ENCODE data around the gene PKDREJ. TPM values are rescaled to one million over a fixed set of nuclear protein-coding genes. Genes with fewer than 3 reads are reported as not detected.

The PKDREJ gene
- total and polyA plus RNA-seq, 2 experiments from 2014 or later, result 0.03 to 0.04 TPM

- Histone ChIP-seq H3K4me1 (ENCODE audit: low read depth) (peaks cover 14% of the 10 kb centered on the region), H3K27ac (no peak overlapping the region), H3K4me3 (no peak overlapping the region), H3K27me3 (no peaks in the 10 kb centered on the region), H3K36me3 (no peaks in the 10 kb centered on the region), H3K9me3 (ENCODE audit: low read depth) (no peaks in the 10 kb centered on the region)
- TF ChIP-seq, protein P1, sequence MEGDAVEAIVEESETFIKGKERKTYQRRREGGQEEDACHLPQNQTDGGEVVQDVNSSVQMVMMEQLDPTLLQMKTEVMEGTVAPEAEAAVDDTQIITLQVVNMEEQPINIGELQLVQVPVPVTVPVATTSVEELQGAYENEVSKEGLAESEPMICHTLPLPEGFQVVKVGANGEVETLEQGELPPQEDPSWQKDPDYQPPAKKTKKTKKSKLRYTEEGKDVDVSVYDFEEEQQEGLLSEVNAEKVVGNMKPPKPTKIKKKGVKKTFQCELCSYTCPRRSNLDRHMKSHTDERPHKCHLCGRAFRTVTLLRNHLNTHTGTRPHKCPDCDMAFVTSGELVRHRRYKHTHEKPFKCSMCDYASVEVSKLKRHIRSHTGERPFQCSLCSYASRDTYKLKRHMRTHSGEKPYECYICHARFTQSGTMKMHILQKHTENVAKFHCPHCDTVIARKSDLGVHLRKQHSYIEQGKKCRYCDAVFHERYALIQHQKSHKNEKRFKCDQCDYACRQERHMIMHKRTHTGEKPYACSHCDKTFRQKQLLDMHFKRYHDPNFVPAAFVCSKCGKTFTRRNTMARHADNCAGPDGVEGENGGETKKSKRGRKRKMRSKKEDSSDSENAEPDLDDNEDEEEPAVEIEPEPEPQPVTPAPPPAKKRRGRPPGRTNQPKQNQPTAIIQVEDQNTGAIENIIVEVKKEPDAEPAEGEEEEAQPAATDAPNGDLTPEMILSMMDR (IDR thresholded peaks at IDR 0.05; ENCODE audit: low read depth, low read length), result no peak
- DNase-seq (ENCODE audit: low read depth in 1 of 2, low spot score in 1 of 2), result peak in 1 of 2 donors; percentile 31
Measured at GRCh38 chr22:46247443-46247975, 15.6 kb downstream of the PKDREJ start.

- Histone ChIP-seq H3K27ac (no peak overlapping the region), H3K9me3 (ENCODE audit: low read depth) (no peaks in the 10 kb centered on the region), H3K36me3 (no peaks in the 10 kb centered on the region), H3K4me1 (ENCODE audit: low read depth) (peaks cover 19% of the 10 kb centered on the region), H3K27me3 (no peaks in the 10 kb centered on the region), H3K4me3 (no peak overlapping the region)
- TF ChIP-seq, protein P1 (IDR thresholded peaks at IDR 0.05; ENCODE audit: low read depth, low read length), result no peak
- DNase-seq (ENCODE audit: low read depth in 1 of 2, low spot score in 1 of 2), result no peak
Measured at GRCh38 chr22:46246178-46246577, 17.0 kb downstream of the PKDREJ start.

- Histone ChIP-seq H3K27me3 (no peaks in the 10 kb centered on the region), H3K4me1 (ENCODE audit: low read depth) (peaks cover 15% of the 10 kb centered on the region), H3K9me3 (ENCODE audit: low read depth) (no peaks in the 10 kb centered on the region), H3K27ac (no peak overlapping the region), H3K4me3 (no peak overlapping the region), H3K36me3 (no peaks in the 10 kb centered on the region)
- peak in 1 of 2 donors; percentile 42 for DNase-seq (ENCODE audit: low read depth in 1 of 2, low spot score in 1 of 2)
- TF ChIP-seq, protein P1 (IDR thresholded peaks at IDR 0.05; ENCODE audit: low read depth, low read length), result no peak
Measured at GRCh38 chr22:46245511-46245910, 17.6 kb downstream of the PKDREJ start.

DNA sequence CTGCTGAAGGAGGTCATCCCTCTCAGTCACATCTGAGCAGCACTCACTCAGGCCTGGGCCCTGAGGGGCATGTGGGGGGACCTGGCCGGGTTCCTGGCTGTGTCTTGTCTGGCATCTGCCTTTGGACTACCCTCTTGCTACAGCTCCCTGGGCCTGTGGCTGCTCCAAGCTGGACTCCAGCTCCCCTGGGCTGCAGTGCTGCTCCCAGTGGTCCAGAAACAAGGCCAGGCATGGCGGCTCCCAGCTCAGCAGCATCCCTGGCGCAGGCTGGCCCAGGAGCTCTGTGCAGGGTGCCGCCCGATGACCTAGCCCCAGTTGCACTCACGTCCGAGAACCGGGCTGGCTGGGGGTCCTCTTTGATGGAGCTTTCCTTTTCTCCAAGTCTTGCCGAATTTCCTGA lies 18.4 kb downstream of the PKDREJ start:
- Histone ChIP-seq H3K27ac (no peak overlapping the region), H3K4me3 (no peak overlapping the region), H3K27me3 (no peaks in the 10 kb centered on the region), H3K4me1 (ENCODE audit: low read depth) (peaks cover 14% of the 10 kb centered on the region), H3K9me3 (ENCODE audit: low read depth) (no peaks in the 10 kb centered on the region), H3K36me3 (no peaks in the 10 kb centered on the region)
- no peak for DNase-seq (ENCODE audit: low read depth in 1 of 2, low spot score in 1 of 2)
- TF ChIP-seq, protein P1 (IDR thresholded peaks at IDR 0.05; ENCODE audit: low read depth, low read length), result no peak

DNA sequence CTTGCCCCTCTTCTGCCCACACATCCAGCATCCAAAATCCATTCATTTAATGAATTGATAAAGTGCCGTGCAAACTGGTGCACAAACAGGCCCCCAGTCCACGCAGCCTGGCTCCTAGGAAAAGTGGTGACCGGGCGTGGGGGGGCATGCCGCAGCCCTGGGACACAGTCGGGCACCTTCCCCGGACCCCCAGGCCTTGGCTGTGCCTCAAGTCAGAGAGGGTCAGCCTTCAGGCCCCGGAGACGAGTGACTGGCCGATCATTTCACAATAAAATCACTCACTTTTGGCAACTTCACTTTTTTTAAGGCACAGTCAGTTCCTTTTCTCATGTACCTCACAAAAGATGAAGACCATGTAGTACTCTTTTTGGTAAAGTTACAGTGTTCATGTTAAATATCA lies 21.1 kb downstream of the PKDREJ start:
- H3K4me1 ChIP-seq (ENCODE audit: low read depth), result peaks cover 5% of the 10 kb centered on the region
- no peak for DNase-seq (ENCODE audit: low read depth in 1 of 2, low spot score in 1 of 2)
- H3K27me3 ChIP-seq, result no peaks in the 10 kb centered on the region
- peaks cover 2% of the 10 kb centered on the region for H3K36me3 ChIP-seq
- no peak overlapping the region for H3K27ac ChIP-seq
- H3K9me3 ChIP-seq (ENCODE audit: low read depth), result no peaks in the 10 kb centered on the region
- TF ChIP-seq, protein P1 (IDR thresholded peaks at IDR 0.05; ENCODE audit: low read depth, low read length), result no peak
- no peak overlapping the region for H3K4me3 ChIP-seq
